CD14-positive monocyte (primary cell): ENCODE measurements around the gene ERC1. TPM values are rescaled to one million over a fixed set of nuclear protein-coding genes. Genes with fewer than 3 reads are reported as not detected.

ENCODE experiments used
- DNase-seq, 3 donors: peaks; one replicate each; pipeline ENCODE4 v3.0.0-alpha.2; 2011 to 2022
- H2AFZ ChIP-seq: 2 replicates; pipeline ENCODE4 v1.6.0; 2012; ENCODE audit warnings: mild to moderate bottlenecking, low read depth, low read length, inconsistent platforms; ENCODE audit not compliant: insufficient read depth, poor library complexity, severe bottlenecking
- H3K27ac ChIP-seq, 2 donors: 1 replicate in 1 of 2; 2 replicates in 1 of 2; pipeline ENCODE4 v1.5.1; 2012 to 2013; ENCODE audit warnings: low read length in 2 of 2, control low read depth in 1 of 2, inconsistent platforms in 1 of 2, low read depth in 1 of 2, mild to moderate bottlenecking in 1 of 2
- H3K27me3 ChIP-seq, 2 donors: one replicate each; pipeline versions ENCODE4 v1.6.0 to v1.6.1; 2011 to 2013; ENCODE audit warnings: low read length in 2 of 2; ENCODE audit not compliant: control insufficient read depth in 2 of 2, insufficient read depth in 2 of 2
- H3K36me3 ChIP-seq, 2 donors: replicated peaks in 1 of 2; 1 replicate in 1 of 2; 2 replicates in 1 of 2; pipeline versions ENCODE4 v1.5.1 to v1.6.1; 2012 to 2013; ENCODE audit warnings: low read length in 2 of 2, control low read depth in 1 of 2, inconsistent platforms in 1 of 2, mild to moderate bottlenecking in 1 of 2; ENCODE audit not compliant: insufficient read depth in 2 of 2, control insufficient read depth in 1 of 2
- H3K4me1 ChIP-seq, 2 donors: 1 replicate in 1 of 2; 2 replicates in 1 of 2; pipeline versions ENCODE4 v1.5.1 to v1.6.1; 2012 to 2013; ENCODE audit warnings: low read length in 2 of 2, control low read depth in 1 of 2, inconsistent platforms in 1 of 2, mild to moderate bottlenecking in 1 of 2, moderate library complexity in 1 of 2; ENCODE audit not compliant: insufficient read depth in 2 of 2, control insufficient read depth in 1 of 2
- H3K4me2 ChIP-seq: replicated peaks from 2 replicates; pipeline ENCODE3; 2012; ENCODE audit warnings: low read length, moderate library complexity, mild to moderate bottlenecking; ENCODE audit not compliant: poor library complexity, severe bottlenecking; ENCODE audit errors: extremely low read depth
- H3K4me3 ChIP-seq, 3 experiments: fragments of 200-600 bp in 1 of 3; sonication (generic) in 1 of 3; replicated peaks in 1 of 3; 1 replicate in 2 of 3; 2 replicates in 1 of 3; pipeline ENCODE4 v1.5.1; 2011 to 2013; ENCODE audit warnings: low read length in 3 of 3, mild to moderate bottlenecking in 3 of 3, control low read depth in 2 of 3, low read depth in 2 of 3, inconsistent platforms in 1 of 3, moderate library complexity in 1 of 3
- H3K79me2 ChIP-seq: 2 replicates; pipeline ENCODE4 v1.6.0; 2012; ENCODE audit warnings: mild to moderate bottlenecking, control low read depth, inconsistent platforms, low read length, moderate library complexity; ENCODE audit not compliant: insufficient read depth
- H3K9ac ChIP-seq: 2 replicates; pipeline ENCODE4 v1.6.0; 2017; ENCODE audit warnings: low read length, mild to moderate bottlenecking; ENCODE audit not compliant: insufficient read depth, poor library complexity, severe bottlenecking
- H3K9me3 ChIP-seq, 2 donors: replicated peaks in 1 of 2; 1 replicate in 1 of 2; 2 replicates in 1 of 2; pipeline versions ENCODE4 v1.5.1 to v1.6.1; 2012 to 2013; ENCODE audit warnings: low read length in 2 of 2, control low read depth in 1 of 2; ENCODE audit not compliant: control insufficient read depth in 1 of 2, insufficient read depth in 1 of 2
- H4K20me1 ChIP-seq: 2 replicates; pipeline ENCODE4 v1.6.0; 2012; ENCODE audit warnings: mild to moderate bottlenecking, low read length, control low read depth, moderate library complexity; ENCODE audit not compliant: insufficient read depth
- H3K27ac Mint-ChIP-seq, 7 donors: one replicate each; pipeline ENCODE4 v1.8.0; 2020; ENCODE audit warnings: mild to moderate bottlenecking in 7 of 7, mixed read lengths in 7 of 7, moderate library complexity in 6 of 7, inconsistent platforms in 2 of 7
- H3K27me3 Mint-ChIP-seq, 3 donors: one replicate each; pipeline ENCODE4 v1.8.0; 2021 to 2022; ENCODE audit warnings: low read depth in 3 of 3, mild to moderate bottlenecking in 3 of 3, mixed read lengths in 3 of 3, moderate library complexity in 3 of 3, inconsistent platforms in 1 of 3
- H3K36me3 Mint-ChIP-seq, 2 donors: one replicate each; pipeline ENCODE4 v1.8.0; 2020; ENCODE audit warnings: mixed read lengths in 2 of 2, inconsistent platforms in 1 of 2, mild to moderate bottlenecking in 1 of 2
- H3K4me1 Mint-ChIP-seq: one replicate; pipeline ENCODE4 v1.8.0; 2020; ENCODE audit warnings: mild to moderate bottlenecking, mixed read lengths
- H3K4me3 Mint-ChIP-seq, 2 donors: one replicate each; pipeline ENCODE4 v1.8.0; 2020; ENCODE audit warnings: mild to moderate bottlenecking in 2 of 2, mixed read lengths in 2 of 2, moderate library complexity in 1 of 2
- H3K9me3 Mint-ChIP-seq, 7 donors: one replicate each; pipeline ENCODE4 v1.8.0; 2020 to 2022; ENCODE audit warnings: mixed read lengths in 7 of 7, mild to moderate bottlenecking in 6 of 7, moderate library complexity in 6 of 7, inconsistent platforms in 2 of 7
- CTCF ChIP-seq: fragments of 200-600 bp; IDR thresholded peaks from one replicate; pipeline ENCODE4 v1.8.0; 2022; ENCODE audit warnings: antibody characterized with exemption, mild to moderate bottlenecking
- WGBS: methylation state at CpG from one replicate; pipeline ENCODE4 v1.1.5; 2013; ENCODE audit warnings: missing lambda C conversion rate; ENCODE audit not compliant: insufficient coverage; 5-methylcytosine and 5-hydroxymethylcytosine counted together
- intact Hi-C, 2 donors: fragments of 100-400 bp; cut with micrococcal nuclease; formaldehyde crosslinking; loops; one replicate each; pipeline versions ENCODE4 v1.15.0 to v1.15.1; 2023
- polyA plus RNA-seq, 3 donors: library from polyadenylated mRNA; depleted of rRNA in 1 of 3; unstranded in 2 of 3; stranded (reverse) in 1 of 3; fragments of 300-500 nt in 2 of 3; fragments of >200 nt in 1 of 3; fragmentation: Illumina TruSeq in 2 of 3; gene quantifications; 1 replicate in 2 of 3; 2 replicates in 1 of 3; pipeline ENCODE4 v1.2.3, GENCODE V29; 2012 to 2021

Gene ERC1
- polyA plus RNA-seq, 3 donors: 4.0 to 14.3 (median 5.1) TPM

- no peak overlapping the region for H3K9ac ChIP-seq
- H2AFZ ChIP-seq: no peak overlapping the region
- no peak overlapping the region for H3K4me3 ChIP-seq
- H3K9me3 ChIP-seq: no peaks in the 10 kb centered on the region
- intact Hi-C loops: no loop called here
- peaks cover 32% of the 10 kb centered on the region for H3K79me2 ChIP-seq
- H4K20me1 ChIP-seq: no peaks in the 10 kb centered on the region
- Mint-ChIP-seq H3K27ac (no peak overlapping the region), H3K36me3 (peaks cover 7 to 23% of the 10 kb centered on the region in 2 donors), H3K9me3 (peaks cover 1 to 10% (median 4%) of the 10 kb centered on the region in 7 donors), H3K4me3 (no peak overlapping the region), H3K4me1 (peaks cover 9% of the 10 kb centered on the region), H3K27me3 (no peaks in the 10 kb centered on the region)
- H3K4me1 ChIP-seq: peaks cover 5 to 7% of the 10 kb centered on the region in 2 donors
- no peaks in the 10 kb centered on the region for H3K27me3 ChIP-seq
- TF ChIP-seq CTCF: no peak
- no peak overlapping the region for H3K27ac ChIP-seq
- H3K36me3 ChIP-seq: no peaks in the 10 kb centered on the region
- H3K4me2 ChIP-seq: no peak overlapping the region
- DNase-seq: no peak
Measured at GRCh38 chr12:1053690-1054089, 62.7 kb downstream of the ERC1 start.

GRCh38 chr12:1054117-1054870 lies 63.3 kb downstream of the ERC1 start:
- Histone ChIP-seq H3K4me1 (peaks cover 5% of the 10 kb centered on the region in 2 donors), H2AFZ (no peak overlapping the region), H3K9ac (no peak overlapping the region), H3K9me3 (no peaks in the 10 kb centered on the region), H3K27ac (no peak overlapping the region), H3K27me3 (no peaks in the 10 kb centered on the region), H3K79me2 (peaks cover 31% of the 10 kb centered on the region), H3K4me3 (no peak overlapping the region), H3K4me2 (no peak overlapping the region), H3K36me3 (no peaks in the 10 kb centered on the region), H4K20me1 (no peaks in the 10 kb centered on the region)
- WGBS: 100% methylated on average over 1 of the region's 6 CpGs
- Mint-ChIP-seq H3K9me3 (peaks cover 3 to 16% (median 8%) of the 10 kb centered on the region in 7 donors), H3K36me3 (peaks cover 9 to 28% of the 10 kb centered on the region in 2 donors), H3K27ac (no peak overlapping the region), H3K4me3 (no peak overlapping the region), H3K4me1 (peaks cover 6% of the 10 kb centered on the region), H3K27me3 (no peaks in the 10 kb centered on the region)
- TF ChIP-seq CTCF: no peak
- DNase-seq: no peak
- intact Hi-C loops: no loop called here
